NCI-H2227 (cell line): ENCODE results near the gene DACH1.

ENCODE experiments used
- DNase-seq: peaks from one replicate; lab custom pipeline; 2025; ENCODE audit not compliant: unreplicated experiment; lab: John Stamatoyannopoulos, UW

DACH1 gene

GRCh38 chr13:71591374-71591773 is 275.6 kb downstream of the DACH1 start:
- DNase-seq = no peak

- no peak for DNase-seq
Measured at GRCh38 chr13:71590654-71591148, 276.3 kb downstream of the DACH1 start.

GRCh38 chr13:71589032-71589431 is 278.0 kb downstream of the DACH1 start:
- no peak for DNase-seq

GRCh38 chr13:71587817-71588216 is 279.2 kb downstream of the DACH1 start:
- DNase-seq = peak; percentile 6

GRCh38 chr13:71587193-71587592 is 279.8 kb downstream of the DACH1 start:
- no peak for DNase-seq

- DNase-seq = no peak
Measured at GRCh38 chr13:71583581-71583980, 283.4 kb downstream of the DACH1 start.

- no peak for DNase-seq
Measured at GRCh38 chr13:71580614-71581013, 286.4 kb downstream of the DACH1 start.

GRCh38 chr13:71578048-71578447 is 289.0 kb downstream of the DACH1 start:
- no peak for DNase-seq

- no peak for DNase-seq
Measured at GRCh38 chr13:71577127-71577526, 289.9 kb downstream of the DACH1 start.

- DNase-seq = peak; percentile 36
Measured at GRCh38 chr13:71576571-71576970, 290.4 kb downstream of the DACH1 start.

GRCh38 chr13:71546881-71547280 is 320.1 kb downstream of the DACH1 start:
- DNase-seq = no peak

- DNase-seq = no peak
Measured at GRCh38 chr13:71540098-71540497, 326.9 kb downstream of the DACH1 start.

- DNase-seq = no peak
Measured at GRCh38 chr13:71536201-71536600, 330.8 kb downstream of the DACH1 start.

- DNase-seq = peak; percentile 69
Measured at GRCh38 chr13:71524613-71525304, 342.2 kb downstream of the DACH1 start.

GRCh38 chr13:71524245-71524612 is 342.8 kb downstream of the DACH1 start:
- no peak for DNase-seq

- peak; percentile 80 for DNase-seq
Measured at GRCh38 chr13:71522941-71523526, 344.0 kb downstream of the DACH1 start.

- no peak for DNase-seq
Measured at GRCh38 chr13:71517004-71517403, 350.0 kb downstream of the DACH1 start.

GRCh38 chr13:71516521-71516920 is 350.5 kb downstream of the DACH1 start:
- DNase-seq = no peak

GRCh38 chr13:71515744-71516038 is 351.3 kb downstream of the DACH1 start:
- DNase-seq = peak; percentile 70

- DNase-seq = no peak
Measured at GRCh38 chr13:71514900-71515743, 351.9 kb downstream of the DACH1 start.

GRCh38 chr13:71513411-71514033 is 353.5 kb downstream of the DACH1 start:
- peak; percentile 45 for DNase-seq

GRCh38 chr13:71503781-71504180 is 363.2 kb downstream of the DACH1 start:
- no peak for DNase-seq
